PC-3 (cell line): ENCODE data around the gene SLF2.

Source experiments
- CTCF ChIP-seq: fragments of 300-600 bp; sonication (generic); conservative IDR thresholded peaks from 2 replicates; pipeline ENCODE4 v1.5.1; 2017; ENCODE audit warnings: antibody characterized with exemption, low read depth, mild to moderate bottlenecking, low read length
- EZH2 ChIP-seq: fragments of 300-600 bp; sonication (generic); IDR thresholded peaks from one replicate; pipeline ENCODE4 v1.6.1; 2017; ENCODE audit warnings: antibody characterized with exemption, mild to moderate bottlenecking, low read length; ENCODE audit not compliant: unreplicated experiment
- EZH2phosphoT487 ChIP-seq: fragments of 300-600 bp; sonication (generic); IDR thresholded peaks from 2 replicates; pipeline ENCODE4 v1.6.1; 2018; ENCODE audit warnings: mild to moderate bottlenecking, antibody characterized with exemption, low read length, borderline replicate concordance

- TF ChIP-seq CTCF (no peak), EZH2 (no peak), EZH2phosphoT487 (no peak)
Observed at GRCh38 chr10:100883312-100883821, 29.4 kb upstream of the SLF2 start.
